GM12891 (cell line): ENCODE data around the gene STAT3.

Source experiments
- POLR2A ChIP-seq: IDR thresholded peaks from 2 replicates; pipeline ENCODE4 v1.6.1; 2011; ENCODE audit warnings: low read depth, low read length, control low read depth
- POLR2AphosphoS5 ChIP-seq: IDR thresholded peaks from 2 replicates; pipeline ENCODE4 v1.6.1; 2011; ENCODE audit warnings: low read depth, low read length, control low read depth
- SPI1 ChIP-seq: IDR thresholded peaks from 2 replicates; pipeline ENCODE4 v1.6.1; 2011; ENCODE audit warnings: low read depth, low read length, control low read depth
- TAF1 ChIP-seq: IDR thresholded peaks from 2 replicates; pipeline ENCODE4 v1.6.1; 2011; ENCODE audit warnings: low read depth, low read length, control low read depth

GRCh38 chr17:42279776-42280630, 108.2 kb downstream of the STAT3 start:
- TF ChIP-seq POLR2AphosphoS5: no peak
- TF ChIP-seq POLR2A: no peak
- no peak for TF ChIP-seq TAF1
- no peak for TF ChIP-seq SPI1
